NCI-H1105 treated with DMSO at 0.1 percent for 48 hours (cell line): ENCODE results near the gene LRP5.
"Not testable (repeated sequence)": the region's sequence is repeated elsewhere in the genome, so short reads cannot be mapped to it uniquely, and the experiment has no call there.

Experiments used
- DNase-seq: peaks from one replicate; lab custom pipeline; 2025; lab: John Stamatoyannopoulos, UW

Gene LRP5

DNA sequence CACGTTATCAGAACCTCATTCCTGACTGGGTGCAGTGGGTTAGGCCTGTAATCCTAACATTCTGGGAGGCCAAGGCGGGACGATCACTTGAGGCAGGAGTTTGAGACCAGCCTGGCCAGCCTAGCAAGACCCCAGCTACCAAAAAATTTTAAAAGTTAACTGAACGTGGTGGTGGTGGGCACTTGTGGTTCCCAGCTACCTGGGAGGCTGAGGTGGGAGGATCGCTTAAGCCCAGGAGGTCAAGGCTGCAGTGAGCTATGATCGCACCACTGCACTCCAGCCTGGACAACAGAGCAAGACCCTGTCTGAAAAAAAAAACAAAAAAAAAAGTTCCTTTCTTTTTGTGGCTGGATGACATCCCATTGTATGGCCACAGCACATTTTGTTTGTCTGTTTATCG lies 80.4 kb downstream of the LRP5 start:
- DNase-seq = no peak

DNA sequence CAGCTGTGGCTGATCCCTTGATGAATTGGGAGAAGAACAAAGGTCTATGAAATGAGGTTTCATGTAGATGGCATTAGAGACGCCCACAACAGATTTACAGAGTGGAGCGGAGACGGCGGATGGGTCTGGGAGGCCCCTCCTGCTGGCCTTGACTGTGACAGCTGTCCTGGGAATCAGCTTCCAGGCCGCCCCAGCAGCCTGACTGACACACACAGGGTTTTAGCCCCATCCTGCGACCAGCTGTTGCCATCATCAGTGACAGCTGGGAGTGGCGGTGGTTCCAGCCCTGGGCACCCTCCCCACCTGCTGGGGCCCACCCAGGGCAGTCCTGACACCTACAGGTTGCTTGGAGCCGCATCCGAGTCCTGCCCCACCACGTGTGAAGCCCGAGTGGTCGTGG lies 84.1 kb downstream of the LRP5 start:
- DNase-seq = no peak

DNA sequence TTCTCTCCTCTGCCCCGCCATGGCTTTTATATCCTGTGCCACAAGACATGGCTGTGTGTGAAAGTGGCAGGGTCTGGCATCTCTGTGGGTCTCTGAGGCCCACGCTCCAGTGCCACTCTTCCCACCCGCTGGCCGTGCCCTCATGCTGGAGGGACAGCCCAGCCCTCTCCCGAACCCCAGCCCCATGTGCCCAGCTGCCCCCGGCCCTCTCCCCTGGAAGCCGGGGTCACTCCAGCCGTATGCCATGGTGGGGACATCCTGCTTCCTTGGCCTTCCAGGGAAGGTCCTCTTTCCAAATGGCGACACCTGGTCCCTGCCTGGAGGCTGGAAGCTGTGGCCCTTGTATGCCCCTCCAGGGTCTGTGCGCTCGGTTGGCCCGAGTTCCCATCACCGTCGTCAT lies 84.9 kb downstream of the LRP5 start:
- no peak for DNase-seq

DNA sequence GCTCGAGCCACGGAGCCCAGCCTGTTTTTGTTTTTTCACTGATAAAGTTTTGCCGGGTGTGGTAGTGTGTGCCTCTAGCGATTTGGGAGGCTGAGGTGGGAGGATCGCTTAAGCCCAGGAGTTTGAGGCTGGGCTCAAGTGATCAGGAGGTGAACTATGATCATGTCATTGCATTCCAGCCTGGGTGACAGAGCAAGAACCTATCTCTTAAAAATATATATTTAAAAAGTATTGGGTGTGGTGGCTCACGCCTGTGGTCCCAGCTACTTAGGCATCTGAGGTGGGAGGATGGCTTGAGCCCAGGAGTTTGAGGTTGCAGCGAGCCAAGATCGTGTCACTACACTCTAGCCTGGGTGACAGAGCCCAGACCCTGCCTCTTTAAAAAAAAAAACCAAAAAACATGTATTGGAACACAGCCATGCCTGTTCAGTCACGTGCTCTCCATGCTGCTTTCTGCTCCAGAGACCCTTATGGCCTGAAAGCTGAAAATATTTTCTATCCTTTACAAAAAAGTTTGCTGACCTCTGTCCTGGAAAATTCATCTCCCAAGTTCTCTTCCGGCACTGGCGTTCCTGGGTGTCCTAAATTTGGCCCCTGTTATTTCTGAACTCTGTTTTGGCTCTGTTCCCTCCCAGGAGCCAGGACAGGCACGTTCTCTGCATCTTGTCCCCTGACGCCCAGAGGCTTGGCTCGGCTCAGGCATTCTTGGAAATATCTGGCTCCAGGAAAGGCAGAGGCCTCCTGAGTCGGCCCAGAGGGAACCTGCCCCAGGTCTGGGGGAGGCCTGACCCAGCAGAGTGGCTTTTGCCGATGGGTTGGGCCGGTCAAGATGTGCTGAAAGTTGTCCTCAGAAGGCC lies 86.8 kb downstream of the LRP5 start:
- DNase-seq = no peak

DNA sequence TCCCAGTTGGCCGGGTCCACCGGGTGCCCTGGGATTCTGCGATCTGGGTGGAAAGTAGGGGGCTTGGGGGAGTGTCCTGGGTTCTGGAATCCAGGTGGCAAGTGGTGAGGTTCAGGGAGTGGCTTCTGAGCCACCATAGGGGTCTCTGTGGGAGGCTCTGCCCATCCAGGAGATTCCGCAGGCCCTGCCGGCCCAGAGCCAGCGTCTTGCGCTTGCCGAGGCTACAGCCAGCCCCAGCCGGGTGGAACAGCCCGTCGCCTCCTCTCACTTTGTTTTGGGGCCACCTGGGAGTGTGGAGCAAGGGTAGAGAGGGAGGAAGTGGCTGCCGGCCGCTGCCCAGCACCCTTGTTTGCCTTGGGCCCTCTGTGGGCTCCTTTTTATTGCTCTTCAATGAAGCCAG lies 87.5 kb downstream of the LRP5 start:
- DNase-seq = no peak

DNA sequence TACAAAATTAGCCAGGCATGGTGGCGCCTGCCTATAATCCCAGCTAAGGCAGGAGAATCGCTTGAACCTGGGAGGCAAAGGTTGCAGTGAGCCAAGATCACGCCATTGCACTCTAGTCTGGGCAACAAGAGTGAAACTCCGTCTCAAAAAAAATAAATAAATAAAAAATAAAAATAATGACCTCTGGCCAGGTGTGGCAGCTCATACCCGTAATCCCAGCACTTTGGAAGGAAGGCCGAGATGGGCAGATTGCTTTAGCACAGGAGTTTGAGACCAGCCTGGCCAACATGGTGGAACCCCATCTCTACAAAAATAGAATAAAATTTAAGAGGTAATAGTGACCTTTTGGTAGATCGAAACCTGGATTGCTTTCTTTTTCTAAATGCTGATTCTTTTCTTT lies 88.2 kb downstream of the LRP5 start:
- DNase-seq = not testable (repeated sequence)

DNA sequence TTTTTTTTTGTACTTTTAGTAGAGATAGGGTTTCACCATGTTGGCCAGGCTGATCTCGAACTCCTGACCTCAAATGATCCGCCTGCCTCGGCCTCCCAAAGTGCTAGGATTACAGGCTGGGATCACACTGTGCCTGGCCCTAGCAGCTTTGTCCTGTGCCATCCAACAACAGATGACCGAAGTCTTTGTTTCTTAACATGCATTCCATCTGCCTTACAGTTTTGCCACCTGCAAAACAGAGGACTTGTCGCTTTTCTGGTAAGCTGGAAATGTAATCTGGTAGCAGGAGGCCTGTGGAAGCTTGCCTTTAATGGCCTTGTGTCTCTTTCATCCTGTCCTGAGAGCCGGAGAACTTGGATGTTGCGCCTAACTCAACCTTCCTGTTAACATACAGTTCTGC lies 89.5 kb downstream of the LRP5 start:
- no peak for DNase-seq

DNA sequence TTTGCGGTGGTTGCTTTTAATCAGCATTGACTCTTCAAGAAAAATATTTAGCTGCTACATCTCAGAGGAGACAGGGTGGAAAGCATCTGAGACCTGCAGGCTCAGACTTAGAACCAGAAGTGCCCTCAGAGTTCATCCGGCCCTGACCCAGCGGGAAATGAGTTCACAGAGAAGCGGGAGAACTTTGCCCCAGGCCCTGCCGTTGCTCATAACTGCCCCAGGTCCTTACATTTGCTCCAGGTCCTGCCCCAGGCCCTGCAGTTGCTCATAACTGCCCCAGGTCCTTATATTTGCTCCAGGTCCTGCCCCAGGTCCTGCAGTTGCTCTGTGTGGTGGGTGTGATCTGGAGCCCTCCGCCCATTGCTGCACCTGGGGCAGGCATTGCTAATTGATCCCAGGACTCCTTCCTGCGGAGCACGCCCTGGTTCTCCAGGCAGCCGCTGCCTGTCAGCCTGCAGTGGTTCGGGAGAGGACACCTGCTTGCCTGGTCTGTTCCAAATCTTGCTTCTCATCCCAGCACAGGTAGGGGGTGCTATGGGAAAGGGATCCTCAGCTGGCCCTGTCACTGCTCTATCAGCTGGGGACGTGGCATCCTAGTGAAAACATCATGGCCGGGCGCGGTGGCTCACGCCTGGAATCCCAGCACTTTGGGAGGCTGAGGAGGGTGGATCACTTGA lies 90.1 kb downstream of the LRP5 start:
- DNase-seq = no peak

DNA sequence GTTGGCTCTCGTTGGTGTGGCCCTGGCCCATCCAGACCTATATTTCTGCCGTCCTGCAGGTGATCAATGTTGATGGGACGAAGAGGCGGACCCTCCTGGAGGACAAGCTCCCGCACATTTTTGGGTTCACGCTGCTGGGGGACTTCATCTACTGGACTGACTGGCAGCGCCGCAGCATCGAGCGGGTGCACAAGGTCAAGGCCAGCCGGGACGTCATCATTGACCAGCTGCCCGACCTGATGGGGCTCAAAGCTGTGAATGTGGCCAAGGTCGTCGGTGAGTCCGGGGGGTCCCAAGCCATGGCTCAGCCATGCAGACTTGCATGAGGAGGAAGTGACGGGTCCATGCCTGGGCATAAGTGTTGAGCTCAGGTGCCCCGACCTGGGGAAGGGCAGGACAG lies 91.0 kb downstream of the LRP5 start:
- no peak for DNase-seq

DNA sequence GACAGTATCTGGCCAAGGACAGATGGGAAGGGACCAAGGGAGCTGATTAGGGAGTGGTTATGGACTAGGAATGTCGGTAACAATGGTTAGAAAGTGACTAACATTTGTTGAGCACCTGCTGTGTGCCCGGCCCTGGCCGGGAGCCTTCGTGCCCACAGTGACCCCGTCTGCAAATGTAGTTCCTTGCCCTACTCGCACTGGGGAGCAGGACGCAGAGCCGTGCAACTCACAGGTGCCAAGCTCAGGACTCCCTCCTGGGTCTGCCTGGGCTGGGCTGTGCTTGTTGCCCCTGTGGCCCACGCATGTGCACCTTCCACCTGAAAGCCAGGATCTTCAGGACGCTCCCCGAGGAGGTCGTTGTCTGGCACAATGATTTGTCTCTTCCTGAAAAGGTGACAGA lies 91.4 kb downstream of the LRP5 start:
- no peak for DNase-seq

DNA sequence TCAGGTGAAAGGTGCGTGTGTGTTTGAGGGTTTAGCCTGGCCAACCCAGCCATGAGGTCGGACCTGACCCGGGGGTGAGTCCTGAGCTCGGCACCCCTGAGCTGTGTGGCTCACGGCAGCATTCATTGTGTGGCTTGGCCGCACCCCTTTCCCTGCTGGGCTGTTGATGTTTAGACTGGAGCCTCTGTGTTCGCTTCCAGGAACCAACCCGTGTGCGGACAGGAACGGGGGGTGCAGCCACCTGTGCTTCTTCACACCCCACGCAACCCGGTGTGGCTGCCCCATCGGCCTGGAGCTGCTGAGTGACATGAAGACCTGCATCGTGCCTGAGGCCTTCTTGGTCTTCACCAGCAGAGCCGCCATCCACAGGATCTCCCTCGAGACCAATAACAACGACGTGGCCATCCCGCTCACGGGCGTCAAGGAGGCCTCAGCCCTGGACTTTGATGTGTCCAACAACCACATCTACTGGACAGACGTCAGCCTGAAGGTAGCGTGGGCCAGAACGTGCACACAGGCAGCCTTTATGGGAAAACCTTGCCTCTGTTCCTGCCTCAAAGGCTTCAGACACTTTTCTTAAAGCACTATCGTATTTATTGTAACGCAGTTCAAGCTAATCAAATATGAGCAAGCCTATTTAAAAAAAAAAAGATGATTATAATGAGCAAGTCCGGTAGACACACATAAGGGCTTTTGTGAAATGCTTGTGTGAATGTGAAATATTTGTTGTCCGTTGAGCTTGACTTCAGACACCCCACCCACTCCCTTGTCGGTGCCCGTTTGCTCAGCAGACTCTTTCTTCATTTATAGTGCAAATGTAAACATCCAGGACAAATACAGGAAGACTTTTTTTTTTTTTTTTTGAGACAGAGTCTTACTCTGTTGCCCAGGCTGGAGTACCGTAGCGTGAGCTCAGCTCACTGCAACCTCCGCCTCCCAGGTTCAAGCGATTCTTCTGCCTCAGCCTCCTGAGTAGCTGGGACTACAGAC lies 94.2 kb downstream of the LRP5 start:
- DNase-seq = no peak

DNA sequence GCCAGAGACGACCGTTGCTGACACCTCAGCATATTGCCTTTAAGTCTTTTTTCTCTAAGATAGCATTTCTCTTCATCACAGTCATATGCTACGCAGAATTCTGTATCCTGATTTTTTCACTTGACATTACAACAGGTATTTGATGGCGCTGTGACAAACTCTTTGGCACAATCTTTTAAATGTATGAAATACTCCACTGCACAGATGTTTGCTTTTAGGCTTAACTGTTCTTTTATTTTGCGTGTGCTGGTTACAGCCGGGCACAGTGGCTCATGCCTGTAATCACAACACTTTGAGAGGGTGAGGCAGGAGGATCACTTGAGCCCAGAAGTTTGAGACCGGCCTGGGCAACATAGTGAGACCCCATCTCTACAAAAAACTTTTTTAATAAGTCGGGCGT lies 96.1 kb downstream of the LRP5 start:
- no peak for DNase-seq

DNA sequence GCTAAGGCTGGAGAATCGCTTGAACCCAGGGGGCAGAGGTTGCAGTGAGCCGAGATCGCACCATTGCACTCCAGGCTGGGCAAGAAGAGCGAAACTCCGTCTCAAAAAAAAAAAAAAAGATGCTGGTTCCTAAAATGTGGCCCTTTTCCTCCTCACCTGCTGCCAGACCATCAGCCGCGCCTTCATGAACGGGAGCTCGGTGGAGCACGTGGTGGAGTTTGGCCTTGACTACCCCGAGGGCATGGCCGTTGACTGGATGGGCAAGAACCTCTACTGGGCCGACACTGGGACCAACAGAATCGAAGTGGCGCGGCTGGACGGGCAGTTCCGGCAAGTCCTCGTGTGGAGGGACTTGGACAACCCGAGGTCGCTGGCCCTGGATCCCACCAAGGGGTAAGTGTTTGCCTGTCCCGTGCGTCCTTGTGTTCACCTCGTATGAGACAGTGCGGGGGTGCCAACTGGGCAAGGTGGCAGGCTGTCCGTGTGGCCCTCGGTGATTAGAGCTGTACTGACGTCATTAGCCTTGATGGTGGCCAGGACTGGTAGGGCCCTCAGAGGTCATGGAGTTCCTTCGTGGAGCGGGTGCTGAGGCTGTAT lies 97.5 kb downstream of the LRP5 start:
- no peak for DNase-seq

DNA sequence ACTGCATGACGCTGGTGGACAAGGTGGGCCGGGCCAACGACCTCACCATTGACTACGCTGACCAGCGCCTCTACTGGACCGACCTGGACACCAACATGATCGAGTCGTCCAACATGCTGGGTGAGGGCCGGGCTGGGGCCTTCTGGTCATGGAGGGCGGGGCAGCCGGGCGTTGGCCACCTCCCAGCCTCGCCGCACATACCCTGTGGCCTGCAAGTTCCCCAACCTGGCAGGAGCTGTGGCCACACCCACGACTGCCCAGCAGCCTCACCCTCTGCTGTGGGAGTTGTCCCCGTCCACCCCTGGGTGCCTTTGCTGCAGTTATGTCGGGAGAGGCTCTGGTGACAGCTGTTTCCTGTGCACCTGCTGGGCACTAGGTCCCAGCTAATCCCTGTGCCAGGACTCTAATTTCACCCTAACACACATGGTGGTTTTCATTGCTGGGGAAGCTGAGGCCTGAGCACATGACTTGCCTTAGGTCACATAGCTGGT lies 99.2 kb downstream of the LRP5 start:
- no peak for DNase-seq

DNA sequence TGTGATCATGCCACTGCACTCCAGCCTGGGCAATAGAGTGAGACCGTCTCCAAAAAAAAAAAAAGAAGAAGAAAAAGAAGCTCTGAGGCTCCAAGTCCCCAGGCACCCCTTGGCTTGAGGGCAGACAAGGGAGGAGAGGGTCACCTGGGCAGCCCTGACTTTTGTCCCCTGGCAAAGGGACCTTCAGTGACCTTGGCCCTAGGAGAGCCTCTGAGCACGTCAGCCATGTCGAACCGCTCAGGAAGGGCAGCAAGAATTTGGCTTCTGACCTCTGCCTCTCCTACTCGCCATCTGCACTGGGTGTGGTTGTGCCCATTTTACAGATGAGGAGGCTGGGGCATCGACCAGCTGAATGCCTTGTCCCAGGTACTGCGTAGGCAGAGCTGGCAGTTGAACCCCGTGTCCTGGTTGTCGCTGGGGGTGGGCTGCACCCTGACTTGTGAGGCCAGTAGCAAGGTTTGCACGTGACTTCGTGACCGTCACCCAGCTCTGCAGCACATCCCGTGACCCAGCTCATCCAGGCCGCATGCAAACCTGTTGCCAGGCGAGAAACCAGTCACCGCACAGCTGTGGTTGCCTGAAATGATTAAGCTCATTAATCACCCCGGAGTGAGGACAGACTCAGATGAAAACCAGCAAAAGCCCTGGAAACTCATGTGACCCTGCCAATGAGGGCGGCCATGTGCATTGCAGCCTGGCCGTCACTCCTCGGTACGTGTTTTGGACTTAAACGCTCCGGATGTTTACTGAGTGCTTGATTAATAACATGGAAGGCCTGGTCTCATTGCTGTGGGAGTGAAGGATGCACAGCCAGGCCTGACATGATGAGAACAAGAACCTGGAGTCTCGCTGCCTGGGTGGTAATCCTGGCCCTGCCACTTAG lies 100.4 kb downstream of the LRP5 start:
- no peak for DNase-seq

DNA sequence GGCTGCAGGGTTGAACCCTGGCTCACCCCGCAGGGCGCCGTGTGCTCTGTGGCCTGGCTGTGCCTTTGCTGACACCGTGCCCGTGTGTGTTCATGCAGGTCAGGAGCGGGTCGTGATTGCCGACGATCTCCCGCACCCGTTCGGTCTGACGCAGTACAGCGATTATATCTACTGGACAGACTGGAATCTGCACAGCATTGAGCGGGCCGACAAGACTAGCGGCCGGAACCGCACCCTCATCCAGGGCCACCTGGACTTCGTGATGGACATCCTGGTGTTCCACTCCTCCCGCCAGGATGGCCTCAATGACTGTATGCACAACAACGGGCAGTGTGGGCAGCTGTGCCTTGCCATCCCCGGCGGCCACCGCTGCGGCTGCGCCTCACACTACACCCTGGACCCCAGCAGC lies 101.2 kb downstream of the LRP5 start:
- DNase-seq = no peak

DNA sequence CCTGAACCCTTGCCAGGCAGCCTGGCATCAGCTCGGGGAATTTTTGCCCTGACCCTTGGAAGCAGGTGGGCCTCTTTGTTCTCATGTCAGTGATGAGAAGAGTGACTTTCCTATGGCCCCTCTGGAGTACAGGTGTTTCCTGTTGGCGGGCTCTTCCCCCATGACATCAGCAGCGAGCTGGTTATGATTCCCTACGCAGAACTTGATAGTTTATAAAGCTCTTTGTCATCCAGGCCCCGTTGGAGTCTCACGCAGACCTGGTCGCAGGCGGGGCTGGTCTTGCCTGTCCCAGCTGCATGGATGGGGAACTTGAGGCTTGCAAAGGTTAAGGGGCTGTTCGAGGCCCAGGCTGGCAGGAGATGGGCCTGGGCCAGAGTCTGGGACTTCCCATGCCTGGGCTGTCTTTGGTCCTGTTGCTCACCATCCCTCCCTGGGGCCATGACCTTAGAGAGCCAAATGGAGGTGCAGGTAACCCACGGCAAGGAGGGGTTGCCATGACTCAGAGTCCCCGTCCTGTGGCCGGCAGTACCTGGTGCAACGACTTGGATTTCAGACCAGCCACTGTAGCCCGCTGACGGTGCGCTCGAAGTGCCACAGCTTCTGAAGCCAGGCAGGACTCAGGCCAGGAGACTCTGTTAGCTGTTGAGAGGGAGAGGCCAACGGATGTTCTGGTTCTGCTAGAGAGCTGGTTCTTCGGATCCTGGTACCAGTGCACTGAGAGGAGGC lies 102.3 kb downstream of the LRP5 start:
- no peak for DNase-seq

DNA sequence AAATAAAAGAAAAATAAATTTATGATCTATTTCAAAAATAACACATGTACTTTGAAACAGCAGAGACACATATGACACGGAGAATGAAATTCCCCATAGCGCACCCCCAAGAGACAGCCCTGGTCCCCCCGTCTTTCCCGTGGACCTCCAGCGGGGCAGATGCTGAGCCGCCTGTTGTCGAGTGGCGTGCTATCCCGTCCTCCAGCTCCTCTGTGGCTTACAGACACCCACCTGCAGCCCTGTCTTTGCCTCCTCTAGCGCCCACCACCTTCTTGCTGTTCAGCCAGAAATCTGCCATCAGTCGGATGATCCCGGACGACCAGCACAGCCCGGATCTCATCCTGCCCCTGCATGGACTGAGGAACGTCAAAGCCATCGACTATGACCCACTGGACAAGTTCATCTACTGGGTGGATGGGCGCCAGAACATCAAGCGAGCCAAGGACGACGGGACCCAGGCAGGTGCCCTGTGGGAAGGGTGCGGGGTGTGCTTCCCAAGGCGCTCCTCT lies 103.7 kb downstream of the LRP5 start:
- no peak for DNase-seq

DNA sequence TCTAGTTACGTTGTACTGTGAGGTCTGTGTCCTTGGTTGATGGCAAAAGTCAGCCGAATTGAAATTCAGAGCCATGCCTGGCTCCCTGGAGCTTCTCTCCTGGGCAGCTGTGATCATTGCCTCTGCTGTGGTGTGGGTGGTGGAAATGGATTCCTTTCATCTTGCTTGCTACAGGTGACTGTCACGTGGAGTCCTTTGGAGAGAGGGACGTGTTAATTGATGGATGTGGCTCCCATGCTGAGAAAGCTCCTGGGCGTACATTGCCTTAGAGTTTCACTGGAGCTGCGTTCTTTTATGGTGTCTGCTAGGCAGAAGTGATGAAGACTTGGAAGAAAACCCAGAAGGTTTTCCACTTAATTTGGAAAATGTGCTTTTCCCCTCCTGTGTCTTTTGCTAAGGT lies 106.3 kb downstream of the LRP5 start:
- no peak for DNase-seq

DNA sequence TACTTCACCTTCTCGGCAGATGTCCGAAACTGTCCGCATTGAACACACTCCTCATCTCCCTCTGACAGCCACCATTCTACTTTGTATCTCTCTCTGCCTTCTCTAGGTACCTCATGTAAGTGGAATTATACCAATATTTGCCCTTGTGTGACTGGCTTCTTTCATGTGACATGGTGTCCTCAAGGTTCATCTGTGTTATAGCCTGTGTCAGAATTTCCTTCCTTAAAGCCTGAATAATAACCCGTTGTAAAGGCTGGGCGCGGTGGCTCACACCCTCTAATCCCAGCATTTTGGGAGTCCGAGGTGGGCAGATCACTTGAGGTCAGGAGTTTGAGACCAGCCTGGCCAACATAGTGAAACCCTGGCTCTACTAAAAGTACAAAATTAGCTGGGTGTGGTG lies 107.8 kb downstream of the LRP5 start:
- no peak for DNase-seq
